Body of pancreas (tissue), 4 donors: ENCODE results near the gene TNFAIP2.

Experiments used
- CTCF ChIP-seq, 7 experiments: fragments of 450-650 bp in 4 of 7; fragments of 200-600 bp in 3 of 7; sonication (generic) in 3 of 7; IDR thresholded peaks; one replicate each; pipeline ENCODE4 v1.5.1; 2016 to 2019; ENCODE audit warnings: antibody characterized with exemption in 7 of 7
- POLR2A ChIP-seq, 3 donors: fragments of 450-650 bp; IDR thresholded peaks; one replicate each; pipeline ENCODE4 v1.6.1; 2016; ENCODE audit warnings: antibody characterized with exemption in 3 of 3, mild to moderate bottlenecking in 2 of 3

- TF ChIP-seq POLR2A (IDR thresholded peaks at IDR 0.05) = no peak
- TF ChIP-seq CTCF (IDR thresholded peaks at IDR 0.05) = no peak
Observed at GRCh38 chr14:103125098-103126070, 2.1 kb downstream of the TNFAIP2 start.
